Lung (tissue), 12 donors: Measurements from ENCODE around the gene CDIPT. TPM values are rescaled to one million over a fixed set of nuclear protein-coding genes. Genes with fewer than 3 reads are reported as not detected.
A peak's percentile ranks its signal among the peaks of the same experiment; 100 is the strongest.

Experiments
- ATAC-seq: fragments of 200-7000 bp; cut with Tn5 transposase; one replicate; pipeline ENCODE4 v1.9.1; 2020; ENCODE audit warnings: moderate number of reproducible peaks; ENCODE audit not compliant: insufficient read depth, low FRiP score
- DNase-seq, 3 donors: peaks; one replicate each; pipeline ENCODE4 v3.0.0-alpha.2; 2013 to 2017
- H3K27ac ChIP-seq, 2 donors: one replicate each; pipeline ENCODE4 v1.5.1; 2013; ENCODE audit warnings: mild to moderate bottlenecking in 2 of 2, moderate library complexity in 2 of 2, control low read depth in 1 of 2, inconsistent platforms in 1 of 2, low read depth in 1 of 2, low read length in 1 of 2
- H3K27me3 ChIP-seq, 3 donors: one replicate each; pipeline ENCODE4 v1.5.1; 2013; ENCODE audit warnings: low read length in 2 of 3; ENCODE audit not compliant: control insufficient read depth in 3 of 3, insufficient read depth in 3 of 3
- H3K36me3 ChIP-seq, 4 donors: one replicate each; pipeline ENCODE4 v1.5.1; 2013; ENCODE audit warnings: low read length in 4 of 4, mild to moderate bottlenecking in 1 of 4, moderate library complexity in 1 of 4; ENCODE audit not compliant: control insufficient read depth in 4 of 4, insufficient read depth in 4 of 4
- H3K4me1 ChIP-seq, 5 donors: one replicate each; pipeline ENCODE4 v1.5.1; 2013; ENCODE audit warnings: low read length in 5 of 5, mild to moderate bottlenecking in 2 of 5, moderate library complexity in 1 of 5; ENCODE audit not compliant: control insufficient read depth in 5 of 5, insufficient read depth in 5 of 5
- H3K4me3 ChIP-seq: one replicate; pipeline ENCODE4 v1.5.1; 2013; ENCODE audit warnings: mild to moderate bottlenecking, control low read depth, moderate library complexity
- H3K9ac ChIP-seq, 2 donors: one replicate each; pipeline ENCODE4 v1.5.1; 2013; ENCODE audit warnings: low read length in 2 of 2, control low read depth in 1 of 2; ENCODE audit not compliant: insufficient read depth in 1 of 2
- H3K9me3 ChIP-seq, 4 donors: one replicate each; pipeline ENCODE4 v1.5.1; 2013; ENCODE audit warnings: low read length in 3 of 4, mild to moderate bottlenecking in 1 of 4, moderate library complexity in 1 of 4; ENCODE audit not compliant: control insufficient read depth in 4 of 4, insufficient read depth in 3 of 4
- CTCF ChIP-seq: IDR thresholded peaks from 2 replicates; pipeline ENCODE4 v1.5.1; 2012; ENCODE audit warnings: mild to moderate bottlenecking; ENCODE audit errors: control extremely low read depth, extremely low read depth
- WGBS, 2 donors: extraction: QIAGEN DNeasy Blood & Tissue Kit; methylation state at CpG; one replicate each; pipeline ENCODE4 v1.1.7; 2013; 5-methylcytosine and 5-hydroxymethylcytosine counted together
- polyA plus RNA-seq, 2 donors: library from polyadenylated mRNA; stranded (reverse); fragments of 200-250 nt; gene quantifications; one replicate each; pipeline ENCODE4 v1.2.1, GENCODE V29; 2013
- total RNA-seq, 2 donors: library from RNA; depleted of rRNA in 1 of 2; stranded (reverse); fragments of >200 nt in 1 of 2; gene quantifications; one replicate each; pipeline ENCODE4 v1.2.1, GENCODE V29; 2014 to 2021
- donor health status: control.
- donor health status: control.
- donor health status: Bipolar disorder and iron deficiency.
- donor health status: healthy.
- donor health status: DM: yes; HTN: yes; CAD: no.

CDIPT gene
- total and polyA plus RNA-seq, 4 donors = 66.9 to 105 (median 73.3) TPM

DNA sequence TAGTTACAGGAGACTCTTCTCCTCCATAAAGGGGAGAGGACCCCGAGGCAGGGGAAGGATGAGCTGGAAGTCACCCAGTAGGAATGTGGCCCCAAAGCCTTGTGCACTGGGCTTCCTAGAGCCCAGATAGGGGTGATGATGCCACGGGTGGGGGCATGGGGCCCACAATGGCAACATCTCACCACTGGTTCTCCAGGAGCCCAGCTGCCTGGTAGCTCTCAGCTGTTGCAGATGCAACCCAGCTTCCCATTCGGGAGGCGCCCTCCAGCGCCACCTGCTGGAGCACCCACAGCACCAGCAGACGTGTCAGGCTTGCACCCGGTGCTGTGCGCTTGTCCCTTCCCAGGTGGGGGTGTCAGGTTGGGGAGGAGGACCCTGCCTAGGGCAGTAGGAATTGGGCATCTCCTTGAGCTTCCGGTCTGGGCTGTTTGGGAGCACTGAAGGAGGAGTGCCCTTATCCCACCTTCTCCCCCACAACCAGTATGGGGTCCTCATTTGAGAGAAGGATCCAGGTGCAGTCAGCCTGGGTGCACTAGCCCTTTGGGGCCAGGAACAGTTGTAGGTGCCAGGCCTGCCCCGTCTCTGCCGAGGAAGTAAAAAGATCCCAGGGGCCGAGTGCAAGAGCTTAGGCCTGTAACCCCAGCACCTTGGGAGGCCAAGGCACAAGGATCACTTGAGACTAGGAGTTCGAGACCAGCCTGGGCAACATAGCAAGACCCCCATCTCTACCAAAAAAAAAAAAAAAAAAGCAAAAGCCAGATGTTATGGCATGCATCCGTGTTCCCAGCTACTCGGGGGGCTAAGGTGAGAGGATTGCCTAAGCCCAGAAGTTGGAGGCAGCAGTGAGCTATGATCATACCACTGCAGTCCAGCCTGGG is 14.4 kb downstream of the CDIPT start:
- DNase-seq = peak; percentile 34 to 55 (median 45)
- peak; percentile 55 for ATAC-seq
- Histone ChIP-seq H3K9me3 (no peaks in the 10 kb centered on the region), H3K9ac (no peak overlapping the region), H3K36me3 (peaks cover 0 to 42% (median 4%) of the 10 kb centered on the region in 4 donors), H3K4me1 (peaks cover 0 to 12% (median 3%) of the 10 kb centered on the region in 5 donors), H3K27ac (no peak overlapping the region), H3K27me3 (no peaks in the 10 kb centered on the region), H3K4me3 (no peak overlapping the region)
- TF ChIP-seq CTCF = peak; percentile 70
- WGBS, 2 donors = 46 to 47% methylated on average over 15 of the region's 15 CpGs

DNA sequence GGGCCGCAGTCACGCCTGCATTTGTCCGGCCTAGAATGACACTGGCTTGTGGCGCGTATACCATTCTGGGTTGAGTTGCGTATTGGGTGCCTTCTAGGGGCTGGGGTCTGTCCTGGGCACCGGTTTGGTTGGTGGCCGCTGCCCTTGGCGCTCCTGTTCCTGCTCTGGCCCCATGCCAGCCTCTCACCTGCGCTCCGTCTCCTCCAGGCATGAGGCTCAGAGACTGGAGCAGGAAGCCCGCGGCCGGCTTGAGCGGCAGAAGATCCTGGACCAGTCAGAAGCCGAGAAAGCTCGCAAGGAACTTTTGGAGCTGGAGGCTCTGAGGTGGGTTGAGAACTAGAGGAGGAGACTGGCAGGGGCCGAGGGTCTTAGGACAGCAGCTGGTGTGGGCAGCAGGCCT is 17.4 kb downstream of the CDIPT start:
- Histone ChIP-seq H3K27me3 (no peaks in the 10 kb centered on the region), H3K27ac (peak overlapping the region in 1 of 2 donors; percentile 27), H3K4me1 (peaks cover 0 to 12% (median 0%) of the 10 kb centered on the region in 5 donors), H3K4me3 (no peak overlapping the region), H3K9ac (no peak overlapping the region), H3K9me3 (no peaks in the 10 kb centered on the region), H3K36me3 (peaks cover 0 to 65% (median 6%) of the 10 kb centered on the region in 4 donors)
- 76 to 90% methylated on average over 18 of the region's 18 CpGs for WGBS, 2 donors
- ATAC-seq = no peak
- no peak for TF ChIP-seq CTCF
- no peak for DNase-seq

DNA sequence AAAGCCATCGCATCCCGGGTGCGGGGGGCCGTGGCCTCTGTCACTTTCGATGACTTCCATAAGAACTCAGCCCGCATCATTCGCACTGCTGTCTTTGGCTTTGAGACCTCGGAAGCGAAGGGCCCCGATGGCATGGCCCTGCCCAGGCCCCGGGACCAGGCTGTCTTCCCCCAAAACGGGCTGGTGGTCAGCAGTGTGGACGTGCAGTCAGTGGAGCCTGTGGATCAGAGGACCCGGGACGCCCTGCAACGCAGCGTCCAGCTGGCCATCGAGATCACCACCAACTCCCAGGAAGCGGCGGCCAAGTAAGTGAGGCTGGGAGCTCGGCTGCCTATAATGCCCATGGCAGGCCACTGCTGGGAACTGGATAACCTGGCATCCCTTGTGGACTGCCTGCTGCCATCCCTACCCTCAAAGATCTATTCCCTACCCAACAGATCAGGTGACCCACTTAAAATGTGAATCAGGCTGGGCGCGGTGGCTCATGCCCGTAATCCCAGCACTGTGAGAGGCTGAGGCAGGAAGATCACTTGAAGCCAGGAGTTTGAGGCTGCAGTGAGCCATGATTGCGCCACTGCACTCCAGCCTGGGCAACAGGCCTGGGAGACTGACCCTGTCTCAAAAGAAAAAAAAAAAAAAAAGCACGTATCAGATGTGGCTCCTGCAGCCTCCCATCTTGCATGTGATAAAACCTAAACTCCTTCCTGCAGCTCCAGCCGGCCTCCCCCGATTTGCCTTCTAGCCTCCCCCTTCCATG is 18.3 kb downstream of the CDIPT start:
- H3K9ac ChIP-seq = no peak overlapping the region
- WGBS, 2 donors = 90 to 92% methylated on average over 28 of the region's 28 CpGs
- TF ChIP-seq CTCF = no peak
- peaks cover 0 to 12% (median 0%) of the 10 kb centered on the region in 5 donors for H3K4me1 ChIP-seq
- H3K27me3 ChIP-seq = no peaks in the 10 kb centered on the region
- peak in 1 of 3 donors; percentile 24 for DNase-seq
- H3K4me3 ChIP-seq = no peak overlapping the region
- peaks cover 0 to 74% (median 6%) of the 10 kb centered on the region in 4 donors for H3K36me3 ChIP-seq
- H3K9me3 ChIP-seq = no peaks in the 10 kb centered on the region
- H3K27ac ChIP-seq = peak overlapping the region in 1 of 2 donors; percentile 52
- ATAC-seq = peak; percentile 55
